ENCODE data around the gene NR3C1. TPM values are rescaled to one million over a fixed set of nuclear protein-coding genes. Genes with fewer than 3 reads are reported as not detected.

The NR3C1 gene
- polyA plus RNA-seq, 1 donor (not counting 4 experiments of a cell fraction or from before 2014, with no cell fraction given): 30.7 TPM

DNA sequence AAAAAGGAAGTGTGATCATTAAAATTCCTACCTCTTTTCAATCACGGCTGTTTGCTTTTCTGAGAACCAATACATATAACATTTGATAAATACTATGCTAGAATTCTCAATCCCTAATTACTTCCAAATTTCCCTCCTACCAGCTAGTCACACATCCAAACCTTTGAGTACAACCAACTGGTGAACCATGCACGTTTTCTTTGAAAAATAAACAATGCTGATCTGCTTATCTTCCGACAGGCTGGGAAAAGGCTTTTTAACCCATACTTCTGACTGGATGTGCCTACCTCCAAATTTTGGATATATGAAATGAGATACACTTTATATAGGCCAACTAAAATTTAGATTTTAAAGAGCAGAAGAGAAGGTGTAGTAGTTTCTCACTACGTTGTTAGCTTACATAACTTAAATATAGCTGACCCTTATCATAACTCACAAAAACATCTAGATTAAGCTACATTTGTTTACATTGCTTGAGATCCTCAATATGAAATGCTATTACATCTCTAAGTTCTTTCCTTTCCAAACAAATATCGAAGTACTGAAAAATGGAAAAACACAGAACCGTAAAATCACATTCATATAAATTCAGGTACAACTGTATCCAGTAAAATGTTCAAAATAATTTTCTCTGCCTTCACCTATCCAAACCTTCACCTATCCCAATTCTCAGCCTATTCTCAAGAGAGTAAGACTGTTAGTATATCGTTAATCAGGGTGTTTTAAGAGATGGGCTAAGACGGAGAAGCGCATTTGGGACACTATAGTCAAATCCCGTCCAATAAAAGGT lies 2.1 kb downstream of the NR3C1 start:
- no peak for DNase-seq (ENCODE audit: low read depth, low spot score)
- H2AFZ ChIP-seq (ENCODE audit: control insufficient read depth, low read length): no peak overlapping the region
- dilution Hi-C loops (cut with MboI; ENCODE audit: extremely low pct_ligation_motif_present, low sequenced_read_pairs): no loop called here

DNA sequence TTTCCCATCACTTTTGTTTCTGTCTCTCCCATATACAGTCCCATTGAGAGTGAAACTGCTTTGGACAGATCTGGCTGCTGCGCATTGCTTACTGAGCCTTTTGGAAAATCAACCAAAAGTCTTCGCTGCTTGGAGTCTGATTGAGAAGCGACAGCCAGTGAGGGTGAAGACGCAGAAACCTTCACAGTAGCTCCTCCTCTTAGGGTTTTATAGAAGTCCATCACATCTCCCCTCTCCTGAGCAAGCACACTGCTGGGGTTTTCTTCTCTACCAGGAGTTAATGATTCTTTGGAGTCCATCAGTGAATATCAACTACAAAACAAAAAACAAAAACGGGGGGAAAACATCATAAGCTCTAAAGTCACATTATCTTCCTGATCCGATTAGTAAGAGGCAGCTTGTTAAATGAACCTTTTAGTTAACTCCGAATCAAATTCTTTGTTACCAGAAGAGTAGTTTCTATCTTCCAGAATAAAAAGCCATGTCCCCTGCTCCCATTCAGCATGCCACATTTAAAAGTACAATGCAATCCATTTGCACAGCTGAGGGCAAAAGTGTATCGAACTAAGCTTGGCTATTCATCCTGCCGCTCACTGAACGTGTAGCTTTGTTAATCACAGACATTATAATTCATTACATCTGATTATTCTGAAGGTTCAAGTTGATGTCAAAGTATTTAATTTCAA lies 2.8 kb downstream of the NR3C1 start:
- TF ChIP-seq, protein P1, sequence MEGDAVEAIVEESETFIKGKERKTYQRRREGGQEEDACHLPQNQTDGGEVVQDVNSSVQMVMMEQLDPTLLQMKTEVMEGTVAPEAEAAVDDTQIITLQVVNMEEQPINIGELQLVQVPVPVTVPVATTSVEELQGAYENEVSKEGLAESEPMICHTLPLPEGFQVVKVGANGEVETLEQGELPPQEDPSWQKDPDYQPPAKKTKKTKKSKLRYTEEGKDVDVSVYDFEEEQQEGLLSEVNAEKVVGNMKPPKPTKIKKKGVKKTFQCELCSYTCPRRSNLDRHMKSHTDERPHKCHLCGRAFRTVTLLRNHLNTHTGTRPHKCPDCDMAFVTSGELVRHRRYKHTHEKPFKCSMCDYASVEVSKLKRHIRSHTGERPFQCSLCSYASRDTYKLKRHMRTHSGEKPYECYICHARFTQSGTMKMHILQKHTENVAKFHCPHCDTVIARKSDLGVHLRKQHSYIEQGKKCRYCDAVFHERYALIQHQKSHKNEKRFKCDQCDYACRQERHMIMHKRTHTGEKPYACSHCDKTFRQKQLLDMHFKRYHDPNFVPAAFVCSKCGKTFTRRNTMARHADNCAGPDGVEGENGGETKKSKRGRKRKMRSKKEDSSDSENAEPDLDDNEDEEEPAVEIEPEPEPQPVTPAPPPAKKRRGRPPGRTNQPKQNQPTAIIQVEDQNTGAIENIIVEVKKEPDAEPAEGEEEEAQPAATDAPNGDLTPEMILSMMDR (optimal IDR thresholded peaks at IDR 0.05 in 1 of 3, IDR thresholded peaks at IDR 0.05 in 1 of 3, conservative IDR thresholded peaks at IDR 0.05 in 1 of 3; ENCODE audit: extremely low read depth in 1 of 3, insufficient read depth in 2 of 3, low read length in 3 of 3): no peak
- no peak for TF ChIP-seq EZH2 (IDR thresholded peaks at IDR 0.05; ENCODE audit: low read length)
- H3K27me3 ChIP-seq (ENCODE audit: control insufficient read depth, extremely low read depth, insufficient read depth, low read length): no peaks in the 10 kb centered on the region
- H3K9ac ChIP-seq (ENCODE audit: control insufficient read depth, extremely low read depth, insufficient read depth, low read length): peak overlapping the region; percentile 93
- peak overlapping the region; percentile 84 for H3K27ac ChIP-seq (ENCODE audit: control insufficient read depth, insufficient read depth, low read length)
- peak overlapping the region; percentile 81 for H3K4me2 ChIP-seq (ENCODE audit: control insufficient read depth, extremely low read depth, insufficient read depth, low read depth, low read length)
- peaks cover 0 to 2% of the 10 kb centered on the region in 2 experiments for H3K36me3 ChIP-seq (ENCODE audit: control insufficient read depth in 2 of 2, extremely low read depth in 1 of 2, insufficient read depth in 2 of 2, low read length in 2 of 2)
- H3K4me1 ChIP-seq (ENCODE audit: control insufficient read depth, extremely low read depth, insufficient read depth, low read length): peaks cover 17% of the 10 kb centered on the region
- no peaks in the 10 kb centered on the region for H3K9me1 ChIP-seq (ENCODE audit: control insufficient read depth, extremely low read depth, insufficient read depth, low read length)
- no peaks in the 10 kb centered on the region for H3K9me3 ChIP-seq (ENCODE audit: control insufficient read depth, low read depth, low read length)
- dilution Hi-C loops (cut with MboI; ENCODE audit: extremely low pct_ligation_motif_present, low sequenced_read_pairs): no loop called here
- no peak for DNase-seq (ENCODE audit: low read depth, low spot score)
- no peak overlapping the region for H2AFZ ChIP-seq (ENCODE audit: control insufficient read depth, low read length)
- H3K4me3 ChIP-seq (ENCODE audit: control insufficient read depth in 2 of 3, extremely low read depth in 1 of 3, insufficient read depth in 2 of 3, low read depth in 1 of 3, low read length in 3 of 3): peak overlapping the region; percentile 64 to 94 (median 86)
- FAIRE-seq: peak; percentile 64
- peaks cover 78% of the 10 kb centered on the region for H3K79me2 ChIP-seq (ENCODE audit: control insufficient read depth, insufficient read depth, low read length)
- H4K20me1 ChIP-seq (ENCODE audit: control insufficient read depth, extremely low read depth, insufficient read depth, low read length): no peaks in the 10 kb centered on the region

More for the DNA sequence above, 2.1 kb downstream of the NR3C1 start:
- peaks cover 17% of the 10 kb centered on the region for H3K4me1 ChIP-seq (ENCODE audit: control insufficient read depth, extremely low read depth, insufficient read depth, low read length)
- H3K27ac ChIP-seq (ENCODE audit: control insufficient read depth, insufficient read depth, low read length): peak overlapping the region; percentile 84
- H3K27me3 ChIP-seq (ENCODE audit: control insufficient read depth, extremely low read depth, insufficient read depth, low read length): no peaks in the 10 kb centered on the region
- peaks cover 70% of the 10 kb centered on the region for H3K79me2 ChIP-seq (ENCODE audit: control insufficient read depth, insufficient read depth, low read length)
- no peak for FAIRE-seq
- H3K4me3 ChIP-seq (ENCODE audit: control insufficient read depth in 2 of 3, extremely low read depth in 1 of 3, insufficient read depth in 2 of 3, low read depth in 1 of 3, low read length in 3 of 3): peak overlapping the region; percentile 64 to 94 (median 86)
- peak overlapping the region; percentile 81 for H3K4me2 ChIP-seq (ENCODE audit: control insufficient read depth, extremely low read depth, insufficient read depth, low read depth, low read length)
- no peaks in the 10 kb centered on the region for H4K20me1 ChIP-seq (ENCODE audit: control insufficient read depth, extremely low read depth, insufficient read depth, low read length)
- H3K9me3 ChIP-seq (ENCODE audit: control insufficient read depth, low read depth, low read length): no peaks in the 10 kb centered on the region
- TF ChIP-seq, protein P1 (optimal IDR thresholded peaks at IDR 0.05 in 1 of 3, IDR thresholded peaks at IDR 0.05 in 1 of 3, conservative IDR thresholded peaks at IDR 0.05 in 1 of 3; ENCODE audit: extremely low read depth in 1 of 3, insufficient read depth in 2 of 3, low read length in 3 of 3): no peak
- no peak for TF ChIP-seq EZH2 (IDR thresholded peaks at IDR 0.05; ENCODE audit: low read length)
- H3K9ac ChIP-seq (ENCODE audit: control insufficient read depth, extremely low read depth, insufficient read depth, low read length): peak overlapping the region; percentile 93
- H3K36me3 ChIP-seq (ENCODE audit: control insufficient read depth in 2 of 2, extremely low read depth in 1 of 2, insufficient read depth in 2 of 2, low read length in 2 of 2): peaks cover 0 to 2% of the 10 kb centered on the region in 2 experiments
- no peaks in the 10 kb centered on the region for H3K9me1 ChIP-seq (ENCODE audit: control insufficient read depth, extremely low read depth, insufficient read depth, low read length)

Measured in keratinocyte (primary cell).